ENCODE results near the gene LRP5.
"Not testable (repeated sequence)": the region's sequence is repeated elsewhere in the genome, so short reads cannot be mapped to it uniquely, and the experiment has no call there.

Gene LRP5

GRCh38 chr11:68469122-68469521 is 156.7 kb downstream of the LRP5 start:
- H3K4me3 ChIP-seq (ENCODE audit: low read depth, low read length): no peak overlapping the region
- no peak for TF ChIP-seq POLR2A (IDR thresholded peaks at IDR 0.05; ENCODE audit: extremely low read depth, insufficient read length)

GRCh38 chr11:68469642-68470041 is 157.3 kb downstream of the LRP5 start:
- peak; percentile 35 for DNase-seq (ENCODE audit: low read depth)
- TF ChIP-seq POLR2A (IDR thresholded peaks at IDR 0.05; ENCODE audit: extremely low read depth, insufficient read length) (no peak), CTCF (IDR thresholded peaks at IDR 0.05; ENCODE audit: low read depth, low read length) (no peak), MYC (IDR thresholded peaks at IDR 0.05; ENCODE audit: low read depth, low read length) (no peak)
- TF ChIP-seq, protein P1, sequence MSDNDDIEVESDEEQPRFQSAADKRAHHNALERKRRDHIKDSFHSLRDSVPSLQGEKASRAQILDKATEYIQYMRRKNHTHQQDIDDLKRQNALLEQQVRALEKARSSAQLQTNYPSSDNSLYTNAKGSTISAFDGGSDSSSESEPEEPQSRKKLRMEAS (IDR thresholded peaks at IDR 0.05; ENCODE audit: low read depth, low read length): no peak
- H3K4me3 ChIP-seq (ENCODE audit: low read depth, low read length): no peak overlapping the region

More at GRCh38 chr11:68469122-68469521, 156.7 kb downstream of the LRP5 start:
- no peak for DNase-seq (ENCODE audit: low read depth)

GRCh38 chr11:68470304-68470811 is 158.0 kb downstream of the LRP5 start:
- no peak for DNase-seq (ENCODE audit: low read depth)
- TF ChIP-seq, protein P1 (IDR thresholded peaks at IDR 0.05; ENCODE audit: low read depth, low read length): no peak
- TF ChIP-seq POLR2A (IDR thresholded peaks at IDR 0.05; ENCODE audit: extremely low read depth, insufficient read length): no peak
- TF ChIP-seq MYC (IDR thresholded peaks at IDR 0.05; ENCODE audit: low read depth, low read length): no peak
- no peak for TF ChIP-seq CTCF (IDR thresholded peaks at IDR 0.05; ENCODE audit: low read depth, low read length)
- no peak overlapping the region for H3K4me3 ChIP-seq (ENCODE audit: low read depth, low read length)

DNA sequence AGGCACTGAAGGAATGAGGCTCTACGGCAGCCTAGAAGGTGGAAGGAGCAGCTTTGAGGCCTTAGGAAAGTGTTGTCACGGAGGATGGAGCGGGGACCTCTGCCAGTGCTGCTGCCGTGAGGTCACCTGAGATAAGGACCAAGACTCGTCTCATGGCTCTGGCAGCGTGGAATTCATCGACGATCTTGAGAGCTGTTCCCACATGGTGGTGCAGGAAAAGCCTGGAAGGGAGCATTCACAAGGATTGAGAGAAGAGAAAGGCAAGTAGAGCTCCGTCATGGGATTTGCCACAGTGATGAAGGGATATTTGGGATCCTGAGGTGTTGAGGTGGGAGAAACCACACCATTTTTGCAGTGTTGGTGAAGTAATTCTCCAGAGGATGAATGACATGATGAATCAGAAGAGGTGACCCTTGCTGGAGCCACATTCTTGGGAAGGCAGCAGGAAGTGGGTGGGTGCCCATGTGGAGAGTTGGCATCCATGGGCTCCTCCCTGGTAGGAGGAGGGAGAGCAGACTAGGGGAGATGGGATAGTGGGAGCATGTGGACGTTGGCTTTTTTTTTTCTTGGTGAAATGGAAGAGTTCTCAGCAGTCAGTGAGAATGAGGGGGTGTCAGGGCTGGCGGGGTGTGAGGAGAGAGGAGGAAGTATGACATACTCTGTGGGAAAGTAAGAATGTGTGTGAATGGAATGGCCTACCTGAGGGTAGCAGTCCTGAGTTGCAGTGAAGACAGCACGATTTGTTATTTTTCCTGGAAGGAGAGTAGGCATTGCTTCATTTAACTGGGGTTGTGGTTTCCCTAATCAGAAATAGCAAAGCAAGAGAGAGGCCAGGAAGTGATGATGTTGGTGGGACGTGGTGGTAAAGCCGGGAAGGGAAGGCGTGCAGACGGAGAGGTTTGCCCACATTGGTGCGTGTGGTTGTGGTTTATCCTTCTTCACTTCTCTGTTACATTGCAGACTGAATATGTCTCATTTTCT is 159.3 kb downstream of the LRP5 start:
- DNase-seq (ENCODE audit: low read depth): peak; percentile 90
- H3K4me3 ChIP-seq (ENCODE audit: low read depth, low read length): peak overlapping the region; percentile 12
- TF ChIP-seq MYC (IDR thresholded peaks at IDR 0.05; ENCODE audit: low read depth, low read length) (no peak; the same call in 1 of the 2 replicates), CTCF (IDR thresholded peaks at IDR 0.05; ENCODE audit: low read depth, low read length) (no peak), POLR2A (IDR thresholded peaks at IDR 0.05; ENCODE audit: extremely low read depth, insufficient read length) (no peak)
- TF ChIP-seq, protein P1 (IDR thresholded peaks at IDR 0.05; ENCODE audit: low read depth, low read length): no peak

DNA sequence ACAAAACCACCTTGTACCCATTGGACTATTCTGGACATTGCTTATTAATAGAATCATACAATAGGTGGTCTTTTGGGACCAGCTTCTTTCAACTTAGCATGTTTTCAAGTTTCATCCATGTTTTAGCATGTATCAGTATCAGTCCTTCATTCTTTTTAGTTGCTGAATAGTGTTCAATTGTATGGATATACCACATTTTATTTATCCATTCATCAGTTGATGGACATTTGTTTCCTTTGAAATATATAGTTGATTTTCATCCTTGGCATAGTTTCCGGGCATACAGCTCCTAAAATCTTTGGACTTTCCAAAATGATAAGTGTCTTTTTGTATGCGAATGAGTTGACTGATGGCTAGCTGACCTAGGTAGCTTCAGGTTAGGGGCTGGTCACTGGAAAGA is 160.4 kb downstream of the LRP5 start:
- DNase-seq (ENCODE audit: low read depth): no peak
- TF ChIP-seq MYC (IDR thresholded peaks at IDR 0.05; ENCODE audit: low read depth, low read length): no peak
- TF ChIP-seq CTCF (IDR thresholded peaks at IDR 0.05; ENCODE audit: low read depth, low read length): no peak
- no peak for TF ChIP-seq POLR2A (IDR thresholded peaks at IDR 0.05; ENCODE audit: extremely low read depth, insufficient read length)
- TF ChIP-seq, protein P1 (IDR thresholded peaks at IDR 0.05; ENCODE audit: low read depth, low read length): no peak
- no peak overlapping the region for H3K4me3 ChIP-seq (ENCODE audit: low read depth, low read length)

DNA sequence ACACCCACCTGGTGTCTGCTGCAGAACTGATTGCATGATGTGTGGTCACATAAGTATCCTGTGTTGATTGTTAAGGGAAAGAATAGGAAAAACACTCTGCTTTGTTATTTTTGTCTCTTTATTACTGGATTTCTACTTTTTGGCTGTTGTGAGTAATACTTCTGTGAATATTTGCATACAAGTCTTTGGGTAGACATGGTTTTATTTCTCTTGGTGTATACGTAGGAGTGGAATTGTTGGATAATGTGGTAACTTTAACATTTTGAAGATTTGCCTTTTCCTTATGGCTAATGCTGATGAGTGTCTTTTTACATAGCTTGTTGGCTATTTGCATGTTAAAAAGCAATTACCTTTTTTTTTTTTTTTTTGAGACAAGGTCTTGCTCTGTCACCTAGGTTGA is 161.3 kb downstream of the LRP5 start:
- DNase-seq (ENCODE audit: low read depth): no peak
- no peak overlapping the region for H3K4me3 ChIP-seq (ENCODE audit: low read depth, low read length)
- TF ChIP-seq MYC (IDR thresholded peaks at IDR 0.05; ENCODE audit: low read depth, low read length) (no peak), CTCF (IDR thresholded peaks at IDR 0.05; ENCODE audit: low read depth, low read length) (no peak), POLR2A (IDR thresholded peaks at IDR 0.05; ENCODE audit: extremely low read depth, insufficient read length) (no peak)
- TF ChIP-seq, protein P1 (IDR thresholded peaks at IDR 0.05; ENCODE audit: low read depth, low read length): no peak

GRCh38 chr11:68475626-68476025 is 163.2 kb downstream of the LRP5 start:
- H3K4me3 ChIP-seq (ENCODE audit: low read depth, low read length); DNase-seq (ENCODE audit: low read depth): not testable (repeated sequence)
